Esophagus squamous epithelium (tissue), 5 donors: ENCODE data around the gene HTATIP2. TPM values are rescaled to one million over a fixed set of nuclear protein-coding genes. Genes with fewer than 3 reads are reported as not detected.
"Not testable (repeated sequence)": the region's sequence is repeated elsewhere in the genome, so short reads cannot be mapped to it uniquely, and the experiment has no call there.

ENCODE experiments used
- DNase-seq: peaks from one replicate; lab custom pipeline; 2025; lab: John Stamatoyannopoulos, UW
- H3K27ac ChIP-seq, 4 donors: fragments of 200-600 bp; sonication (generic); one replicate each; pipeline ENCODE4 v1.5.1; 2016 to 2019; ENCODE audit warnings: mild to moderate bottlenecking in 1 of 4
- H3K27me3 ChIP-seq, 4 donors: fragments of 200-600 bp; sonication (generic); 1 replicate in 3 of 4; 2 replicates in 1 of 4; pipeline versions ENCODE4 v1.5.1 to v1.6.0; 2017 to 2021; ENCODE audit warnings: antibody characterized with exemption in 1 of 4
- H3K36me3 ChIP-seq, 3 donors: fragments of 200-600 bp; sonication (generic); one replicate each; pipeline ENCODE4 v1.5.1; 2016 to 2019
- H3K4me1 ChIP-seq, 3 donors: fragments of 200-600 bp; sonication (generic); one replicate each; pipeline ENCODE4 v1.5.1; 2017 to 2019
- H3K4me3 ChIP-seq, 4 donors: fragments of 200-600 bp; sonication (generic); 1 replicate in 3 of 4; 2 replicates in 1 of 4; pipeline ENCODE4 v1.5.1; 2016 to 2019; ENCODE audit warnings: mild to moderate bottlenecking in 2 of 4, moderate library complexity in 1 of 4
- H3K9me3 ChIP-seq, 3 donors: fragments of 200-600 bp; sonication (generic); one replicate each; pipeline ENCODE4 v1.5.1; 2016 to 2019
- POLR2A ChIP-seq, 4 donors: fragments of 450-650 bp; IDR thresholded peaks; one replicate each; pipeline ENCODE4 v1.6.1; 2017; ENCODE audit warnings: antibody characterized with exemption in 4 of 4, mild to moderate bottlenecking in 4 of 4, moderate library complexity in 3 of 4
- WGBS, 2 donors: methylation state at CpG; one replicate each; pipeline ENCODE4 v1.1.5; 2018; 5-methylcytosine and 5-hydroxymethylcytosine counted together
- intact Hi-C: fragments of 100-400 bp; cut with DNase I; formaldehyde crosslinking; loops from one replicate; pipeline ENCODE4 v1.15.0; 2022
- total RNA-seq, 4 donors: library from RNA; depleted of rRNA; stranded (reverse); fragments of >200 nt; gene quantifications; one replicate each; pipeline ENCODE4 v1.1.0, GENCODE V29; 2016
- TF ChIP-seq, protein P1 (sequence below), 6 experiments: fragments of 450-650 bp in 4 of 6; fragments of 200-600 bp in 2 of 6; sonication (generic) in 2 of 6; IDR thresholded peaks; one replicate each; pipeline ENCODE4 v1.5.1; 2016 to 2019; ENCODE audit warnings: antibody characterized with exemption in 6 of 6, mild to moderate bottlenecking in 4 of 6, moderate library complexity in 4 of 6
- donor health status: DM: yes; HTN: yes; CAD: no.

The HTATIP2 gene
- total RNA-seq, 4 donors from 2014 or later, result 52.9 to 76.4 (median 61.3) TPM

DNA sequence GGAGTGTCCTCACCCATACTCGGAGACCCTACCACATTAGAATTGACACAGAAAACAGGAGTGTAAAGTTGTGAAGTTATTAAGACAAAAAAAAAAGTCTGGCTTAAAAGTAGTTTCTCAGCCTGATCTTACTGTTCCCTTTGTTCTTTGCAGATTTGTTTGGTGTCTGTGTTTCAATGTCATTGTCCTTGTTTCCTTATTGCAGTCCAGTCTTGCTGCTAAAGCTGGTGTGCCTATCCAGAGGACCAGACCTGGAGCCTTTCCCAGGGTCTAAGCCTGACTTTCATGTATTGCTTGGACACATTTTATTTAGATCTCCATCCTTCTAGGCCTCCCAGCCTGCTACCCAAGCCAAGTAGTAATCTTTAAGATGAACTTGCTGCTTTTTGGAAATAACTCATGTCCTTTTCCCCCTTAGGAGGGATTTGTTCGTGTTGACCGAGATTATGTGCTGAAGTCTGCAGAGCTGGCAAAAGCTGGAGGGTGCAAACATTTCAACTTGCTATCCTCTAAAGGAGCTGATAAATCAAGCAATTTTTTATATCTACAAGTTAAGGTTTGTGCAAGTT, 12.7 kb downstream of the HTATIP2 start:
- Histone ChIP-seq H3K27me3 (no peaks in the 10 kb centered on the region), H3K4me3 (no peak overlapping the region), H3K27ac (no peak overlapping the region), H3K4me1 (no peaks in the 10 kb centered on the region), H3K36me3 (peaks cover 0 to 59% (median 8%) of the 10 kb centered on the region in 3 donors), H3K9me3 (no peaks in the 10 kb centered on the region)
- intact Hi-C loops, result no loop called here
- 80 to 92% methylated on average over 3 of the region's 3 CpGs for WGBS, 2 donors
- DNase-seq, result no peak
- TF ChIP-seq POLR2A (IDR thresholded peaks at IDR 0.05), result no peak
- TF ChIP-seq, protein P1, sequence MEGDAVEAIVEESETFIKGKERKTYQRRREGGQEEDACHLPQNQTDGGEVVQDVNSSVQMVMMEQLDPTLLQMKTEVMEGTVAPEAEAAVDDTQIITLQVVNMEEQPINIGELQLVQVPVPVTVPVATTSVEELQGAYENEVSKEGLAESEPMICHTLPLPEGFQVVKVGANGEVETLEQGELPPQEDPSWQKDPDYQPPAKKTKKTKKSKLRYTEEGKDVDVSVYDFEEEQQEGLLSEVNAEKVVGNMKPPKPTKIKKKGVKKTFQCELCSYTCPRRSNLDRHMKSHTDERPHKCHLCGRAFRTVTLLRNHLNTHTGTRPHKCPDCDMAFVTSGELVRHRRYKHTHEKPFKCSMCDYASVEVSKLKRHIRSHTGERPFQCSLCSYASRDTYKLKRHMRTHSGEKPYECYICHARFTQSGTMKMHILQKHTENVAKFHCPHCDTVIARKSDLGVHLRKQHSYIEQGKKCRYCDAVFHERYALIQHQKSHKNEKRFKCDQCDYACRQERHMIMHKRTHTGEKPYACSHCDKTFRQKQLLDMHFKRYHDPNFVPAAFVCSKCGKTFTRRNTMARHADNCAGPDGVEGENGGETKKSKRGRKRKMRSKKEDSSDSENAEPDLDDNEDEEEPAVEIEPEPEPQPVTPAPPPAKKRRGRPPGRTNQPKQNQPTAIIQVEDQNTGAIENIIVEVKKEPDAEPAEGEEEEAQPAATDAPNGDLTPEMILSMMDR (IDR thresholded peaks at IDR 0.05), result no peak

DNA sequence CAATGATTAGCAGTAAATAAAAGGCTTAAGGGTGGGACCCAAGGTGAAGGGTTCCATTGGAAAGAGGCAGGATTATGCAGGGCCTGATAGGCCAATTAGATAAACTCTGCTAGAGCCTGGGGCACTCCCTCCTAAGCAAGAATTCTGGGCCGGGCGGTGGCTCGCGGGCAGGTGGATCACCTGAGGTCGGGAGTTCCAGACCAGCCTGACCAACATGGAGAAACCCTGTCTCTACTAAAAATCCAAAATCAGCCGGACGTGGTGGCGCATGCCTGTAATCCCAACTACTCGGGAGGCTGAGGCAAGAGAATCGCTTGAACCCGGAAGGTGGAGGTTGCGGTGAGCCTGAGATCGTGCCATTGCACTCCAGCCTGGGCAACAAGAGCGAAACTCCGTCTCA, 22.5 kb downstream of the HTATIP2 start:
- DNase-seq, result not testable (repeated sequence)

DNA sequence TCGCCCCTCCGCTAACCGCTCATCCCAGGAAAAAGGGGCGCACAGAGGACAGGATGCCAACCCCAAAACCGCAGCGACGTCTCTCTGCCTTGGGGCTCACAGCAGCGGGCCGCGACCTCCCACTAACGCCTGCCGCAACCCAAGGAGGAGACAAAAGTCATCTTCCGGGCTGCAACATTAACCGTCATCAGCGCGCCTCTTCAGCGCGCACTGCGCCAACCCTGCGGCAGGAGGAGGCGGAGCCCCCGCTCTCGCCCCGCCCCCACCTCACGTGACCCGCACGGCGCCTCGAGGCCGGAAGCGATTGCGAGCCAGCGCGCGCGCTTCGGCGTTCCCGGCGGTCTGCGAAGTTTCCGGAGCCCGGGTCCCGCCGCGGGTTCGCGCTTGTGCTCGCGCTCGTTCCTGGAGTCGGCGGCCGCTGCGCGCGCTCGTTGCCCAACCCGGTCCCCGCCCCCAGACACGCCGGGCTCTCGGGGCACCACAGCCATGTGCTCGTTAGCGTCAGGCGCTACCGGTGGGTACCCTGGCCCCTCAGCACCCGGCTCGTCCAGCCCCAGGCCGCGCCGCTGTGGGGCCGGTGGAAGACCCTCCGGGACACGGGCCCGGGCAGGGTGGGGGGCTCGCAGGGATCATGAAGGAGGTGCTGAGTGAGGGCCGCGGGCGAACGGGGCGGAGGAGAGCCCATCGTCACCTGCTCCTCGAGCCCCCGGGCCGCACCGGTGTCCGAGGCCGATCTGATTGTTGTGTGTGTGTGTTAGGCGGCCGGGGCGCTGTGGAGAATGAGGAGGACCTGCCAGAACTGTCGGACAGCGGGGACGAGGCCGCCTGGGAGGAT, 24.0 kb downstream of the HTATIP2 start, which contains the start of gene PRMT3:
PRMT3 (plus strand) TSS at position 456 of the 835 bp plus-strand sequence; CDS start at position 487, 31 bp downstream.
- peaks cover 0 to 46% (median 6%) of the 10 kb centered on the region in 3 donors for H3K36me3 ChIP-seq
- H3K27me3 ChIP-seq, result no peaks in the 10 kb centered on the region
- DNase-seq, result peak; percentile 76
- 0% methylated on average over 4 to 13 of the region's 96 CpGs for WGBS, 2 donors
- H3K4me3 ChIP-seq, result peak within 1 kb of the TSS; percentile 81 to 92 (median 87)
- peak within 1 kb of the TSS; percentile 90 to 97 (median 92) for H3K27ac ChIP-seq
- no peaks in the 10 kb centered on the region for H3K9me3 ChIP-seq
- H3K4me1 ChIP-seq, result peaks cover 0 to 24% (median 8%) of the 10 kb centered on the region in 3 donors
- intact Hi-C loops, result no loop called here
- TF ChIP-seq, protein P1 (IDR thresholded peaks at IDR 0.05), result peak in 5 of 6 experiments; percentile 19 to 99 (median 97)
- peak in 3 of 4 donors; percentile 51 to 84 (median 72) for TF ChIP-seq POLR2A (IDR thresholded peaks at IDR 0.05)

More for the DNA sequence above, 22.5 kb downstream of the HTATIP2 start:
- H3K4me3 ChIP-seq, H3K27me3 ChIP-seq, H3K27ac ChIP-seq, H3K9me3 ChIP-seq, intact Hi-C loops: not testable (repeated sequence)
- H3K4me1 ChIP-seq, result peaks cover 0 to 24% (median 8%) of the 10 kb centered on the region in 3 donors
- H3K36me3 ChIP-seq, result peaks cover 0 to 45% (median 6%) of the 10 kb centered on the region in 3 donors
- WGBS, 2 donors, result 74 to 88% methylated on average over 13 of the region's 15 CpGs

DNA sequence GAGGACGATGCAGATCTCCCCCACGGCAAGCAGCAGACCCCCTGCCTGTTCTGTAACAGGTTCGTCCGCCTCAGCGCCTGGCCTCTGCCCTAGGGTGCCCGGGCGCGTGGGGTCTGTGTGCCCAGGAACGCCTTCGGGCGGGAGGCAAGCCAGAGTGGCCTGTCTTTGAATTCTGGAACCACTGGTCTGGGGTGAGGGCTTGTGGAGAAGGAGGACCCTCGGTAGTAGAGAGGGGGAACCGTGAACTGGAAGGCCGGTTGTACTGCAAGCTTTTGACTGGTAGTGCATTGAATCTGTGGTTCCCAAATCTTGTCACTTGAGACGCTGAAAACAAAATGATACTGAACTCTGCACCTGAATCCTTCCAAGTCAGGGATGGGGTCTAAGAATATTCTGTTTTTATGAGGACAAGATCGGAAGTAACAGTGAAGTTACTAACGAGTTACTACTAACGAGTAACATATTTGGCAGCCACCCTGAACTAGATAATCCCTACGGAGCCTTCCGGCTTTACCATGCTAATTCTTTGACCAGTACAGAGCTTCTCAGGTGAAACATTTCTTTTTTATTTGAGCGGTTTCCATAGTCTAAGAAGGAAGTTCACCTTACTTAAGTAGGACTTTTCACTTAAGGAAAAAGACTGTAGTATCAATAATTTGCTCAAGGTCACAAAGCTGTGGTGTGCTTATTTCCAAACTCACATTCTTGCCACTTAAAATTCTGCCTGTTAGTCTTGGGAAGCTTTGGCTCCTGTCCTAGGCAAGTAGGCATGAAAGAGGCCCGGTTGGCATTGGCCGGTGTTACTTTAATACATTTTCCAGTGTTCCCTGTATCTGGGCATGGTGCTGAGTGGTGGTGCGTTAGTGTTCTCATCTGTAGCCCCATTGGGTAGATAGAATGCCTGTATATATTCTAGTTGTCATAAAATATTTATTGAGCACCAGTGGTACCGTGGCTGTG, 24.9 kb downstream of the HTATIP2 start:
- no peaks in the 10 kb centered on the region for H3K27me3 ChIP-seq
- peaks cover 0 to 24% (median 8%) of the 10 kb centered on the region in 3 donors for H3K4me1 ChIP-seq
- no peak for DNase-seq
- WGBS, 2 donors, result 9 to 11% methylated on average over 14 to 22 of the region's 25 CpGs
- intact Hi-C loops, result no loop called here
- H3K27ac ChIP-seq, result peak overlapping the region; percentile 90 to 97 (median 92)
- peak overlapping the region; percentile 81 to 92 (median 87) for H3K4me3 ChIP-seq
- H3K9me3 ChIP-seq, result no peaks in the 10 kb centered on the region
- TF ChIP-seq, protein P1 (IDR thresholded peaks at IDR 0.05), result no peak
- TF ChIP-seq POLR2A (IDR thresholded peaks at IDR 0.05), result no peak
- peaks cover 0 to 46% (median 6%) of the 10 kb centered on the region in 3 donors for H3K36me3 ChIP-seq

DNA sequence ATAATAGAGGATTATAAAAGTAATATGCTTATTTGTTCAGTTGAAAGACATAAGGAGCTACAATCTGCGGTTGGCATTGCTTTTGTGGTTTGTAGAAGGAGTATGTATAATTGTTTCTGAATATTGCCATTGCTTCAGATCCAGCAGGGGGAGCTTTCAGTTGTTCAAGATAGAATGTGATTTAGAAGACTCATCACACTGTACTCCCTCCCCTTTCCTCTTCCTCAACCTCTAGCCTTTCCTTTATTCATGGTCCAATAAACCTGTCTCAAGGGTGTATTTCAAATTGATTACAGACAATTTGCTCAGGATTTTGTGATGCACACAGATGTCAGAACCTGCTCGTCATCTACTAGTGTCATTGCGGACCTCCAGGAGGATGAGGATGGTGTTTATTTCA, 33.8 kb downstream of the HTATIP2 start:
- no peaks in the 10 kb centered on the region for H3K27me3 ChIP-seq
- H3K36me3 ChIP-seq, result peaks cover 0 to 87% (median 6%) of the 10 kb centered on the region in 3 donors
- no peak for DNase-seq
- no peak for TF ChIP-seq POLR2A (IDR thresholded peaks at IDR 0.05)
- TF ChIP-seq, protein P1 (IDR thresholded peaks at IDR 0.05), result peak in 5 of 6 experiments; percentile 18 to 60 (median 31)
- H3K27ac ChIP-seq, result no peak overlapping the region
- H3K4me3 ChIP-seq, result no peak overlapping the region
- intact Hi-C loops, result loop anchor here (5.0 kb wide), 1 partner anchor 210 kb away; no protein-coding TSS in a partner anchor
- 70 to 78% methylated on average over 3 of the region's 3 CpGs for WGBS, 2 donors
- no peaks in the 10 kb centered on the region for H3K9me3 ChIP-seq
- no peaks in the 10 kb centered on the region for H3K4me1 ChIP-seq
